ENCODE measurements around the gene COLEC11.
A peak's percentile ranks its signal among the peaks of the same experiment; 100 is the strongest.
"Not testable (repeated sequence)": the region's sequence is repeated elsewhere in the genome, so short reads cannot be mapped to it uniquely, and the experiment has no call there.

The COLEC11 gene

GRCh38 chr2:3612639-3613523 lies 18.0 kb downstream of the COLEC11 start:
- TF ChIP-seq CTCF (IDR thresholded peaks at IDR 0.05; ENCODE audit: insufficient read depth, missing control alignments), result no peak
- FAIRE-seq, result no peak
- DNase-seq (ENCODE audit: insufficient read length, low spot score), result no peak

- FAIRE-seq (no peak), DNase-seq (ENCODE audit: insufficient read length, low spot score) (no peak)
- no peak for TF ChIP-seq CTCF (IDR thresholded peaks at IDR 0.05; ENCODE audit: insufficient read depth, missing control alignments)
Measured at GRCh38 chr2:3613524-3613905, 18.6 kb downstream of the COLEC11 start.

GRCh38 chr2:3614743-3615142 lies 19.8 kb downstream of the COLEC11 start:
- DNase-seq (ENCODE audit: insufficient read length, low spot score), result not testable (repeated sequence)
- peak; percentile 16 for FAIRE-seq

GRCh38 chr2:3615541-3616200 lies 20.8 kb downstream of the COLEC11 start:
- not testable (repeated sequence) for DNase-seq (ENCODE audit: insufficient read length, low spot score); FAIRE-seq

- not testable (repeated sequence) for FAIRE-seq; DNase-seq (ENCODE audit: insufficient read length, low spot score)
Measured at GRCh38 chr2:3616435-3617197, 21.7 kb downstream of the COLEC11 start.

GRCh38 chr2:3617198-3617890 lies 22.4 kb downstream of the COLEC11 start:
- FAIRE-seq (no peak), DNase-seq (ENCODE audit: insufficient read length, low spot score) (no peak)
- TF ChIP-seq CTCF (IDR thresholded peaks at IDR 0.05; ENCODE audit: insufficient read depth, missing control alignments), result no peak

- no peak for FAIRE-seq
- TF ChIP-seq CTCF (IDR thresholded peaks at IDR 0.05; ENCODE audit: insufficient read depth, missing control alignments), result no peak
- no peak for DNase-seq (ENCODE audit: insufficient read length, low spot score)
Measured at GRCh38 chr2:3618367-3618766, 23.5 kb downstream of the COLEC11 start.

- DNase-seq (ENCODE audit: insufficient read length, low spot score) (no peak), FAIRE-seq (no peak)
- no peak for TF ChIP-seq CTCF (IDR thresholded peaks at IDR 0.05; ENCODE audit: insufficient read depth, missing control alignments)
Measured at GRCh38 chr2:3619033-3619432, 24.1 kb downstream of the COLEC11 start.

GRCh38 chr2:3619661-3620060 lies 24.7 kb downstream of the COLEC11 start:
- DNase-seq (ENCODE audit: insufficient read length, low spot score); FAIRE-seq: not testable (repeated sequence)

Data from D721Med (cell line).